HG03060 (cell line): ENCODE measurements around the gene AIG1.
"Not testable (repeated sequence)": the region's sequence is repeated elsewhere in the genome, so short reads cannot be mapped to it uniquely, and the experiment has no call there.

ENCODE experiments used
- ATAC-seq: cut with Tn5 transposase; IDR thresholded peaks from one replicate; pipeline ENCODE4 v1.9.1; 2021; ENCODE audit warnings: low read depth, moderate number of reproducible peaks; ENCODE audit not compliant: unreplicated experiment

The AIG1 gene

DNA sequence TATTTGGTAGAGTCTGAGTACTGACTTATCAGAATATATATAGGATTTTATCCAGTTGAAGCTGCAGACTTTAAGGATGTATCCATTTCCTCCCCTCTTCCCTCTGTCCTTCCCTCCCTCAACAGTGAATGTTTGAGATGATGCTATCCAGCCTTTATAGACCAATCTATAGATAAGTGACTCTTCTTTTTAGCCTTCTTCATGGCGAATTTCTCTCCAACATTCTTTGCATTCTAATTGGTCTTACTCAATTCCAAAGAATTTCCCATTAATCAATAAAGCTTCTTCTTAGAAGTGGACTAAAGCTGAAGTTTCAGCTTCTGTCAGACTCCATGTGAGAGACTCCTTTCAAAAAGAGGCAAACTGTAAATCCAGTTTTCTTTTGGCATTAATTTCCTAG, 99.3 kb downstream of the AIG1 start:
- no peak for ATAC-seq

DNA sequence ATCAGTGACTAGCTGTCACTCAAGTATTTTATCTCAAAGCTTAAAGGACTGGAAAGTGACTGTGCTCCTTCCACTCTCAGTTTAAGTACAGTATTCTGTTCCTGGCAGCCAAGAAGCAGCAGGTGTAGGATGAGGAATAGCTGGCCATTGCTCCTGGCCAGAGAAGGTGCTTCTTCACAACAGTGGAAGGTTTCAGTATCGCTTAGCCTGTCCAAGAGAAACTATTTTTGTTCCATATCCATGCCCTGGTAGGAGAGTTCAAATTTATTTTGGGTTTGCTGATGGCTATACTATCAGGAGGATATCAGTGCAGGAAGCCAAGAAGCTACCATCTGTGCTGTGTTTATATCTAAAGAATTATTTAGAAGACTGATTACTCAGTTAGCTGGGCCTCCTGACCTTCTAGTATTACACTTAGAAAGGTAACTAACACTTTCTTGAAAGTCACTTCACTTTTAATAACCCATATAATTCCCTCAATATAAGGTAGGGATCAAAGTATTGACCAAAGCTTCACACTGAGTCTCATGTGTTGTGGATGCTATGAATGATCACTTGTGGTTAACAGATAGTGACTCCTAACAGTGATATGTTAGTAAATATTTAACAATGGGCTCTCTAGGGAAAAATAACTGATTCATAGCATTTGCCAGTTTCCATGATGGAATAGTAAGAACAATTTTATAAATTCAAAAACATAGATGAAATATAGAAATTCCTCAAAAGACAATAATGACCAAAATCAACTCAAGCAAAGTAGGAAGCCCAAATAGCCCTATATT, 99.9 kb downstream of the AIG1 start:
- no peak for ATAC-seq

DNA sequence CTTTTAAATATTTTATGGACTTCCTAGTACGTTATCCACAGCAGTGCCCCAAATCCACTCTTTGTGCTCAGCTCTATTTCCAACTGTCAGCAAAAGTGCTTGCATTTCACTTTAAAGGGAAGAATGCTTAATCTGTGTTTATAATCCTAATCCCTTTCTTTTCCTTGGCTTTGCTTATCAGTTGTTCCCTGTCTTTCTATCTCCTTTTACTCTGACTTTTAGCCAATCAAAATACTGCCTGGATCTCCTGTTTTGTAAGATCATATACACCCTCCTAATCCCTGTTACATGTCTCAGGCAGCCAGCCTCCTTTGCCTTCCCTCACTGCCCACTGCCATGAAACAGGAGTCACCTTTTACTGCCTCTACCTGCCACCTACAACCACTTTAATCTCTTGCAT, 102.9 kb downstream of the AIG1 start:
- ATAC-seq, result no peak

DNA sequence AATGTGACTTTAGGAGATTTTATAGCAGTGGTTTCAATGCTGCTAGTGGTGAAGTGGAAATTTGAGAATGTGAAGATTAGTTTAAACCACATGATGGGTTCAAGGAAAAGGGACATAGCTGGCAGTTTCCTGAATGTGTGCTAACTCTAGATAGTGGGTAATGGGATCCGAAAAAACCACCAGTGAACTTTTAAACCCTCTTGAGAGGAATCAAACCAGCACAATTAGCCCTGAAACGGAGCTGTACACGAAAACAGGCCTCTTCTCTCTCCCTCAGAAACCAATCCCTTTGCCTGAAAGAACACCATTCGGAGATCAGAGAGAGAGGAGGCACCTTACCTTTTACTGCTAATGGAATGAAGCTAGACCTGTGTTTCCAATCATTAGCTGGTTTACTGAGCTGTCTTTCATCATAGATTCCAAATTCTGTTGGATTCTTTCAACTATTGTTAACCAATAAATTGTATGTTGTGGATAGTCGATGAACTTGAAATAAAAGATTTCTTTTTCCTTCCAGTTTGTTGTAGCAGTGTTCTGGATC, 103.9 kb downstream of the AIG1 start:
- ATAC-seq, result no peak

DNA sequence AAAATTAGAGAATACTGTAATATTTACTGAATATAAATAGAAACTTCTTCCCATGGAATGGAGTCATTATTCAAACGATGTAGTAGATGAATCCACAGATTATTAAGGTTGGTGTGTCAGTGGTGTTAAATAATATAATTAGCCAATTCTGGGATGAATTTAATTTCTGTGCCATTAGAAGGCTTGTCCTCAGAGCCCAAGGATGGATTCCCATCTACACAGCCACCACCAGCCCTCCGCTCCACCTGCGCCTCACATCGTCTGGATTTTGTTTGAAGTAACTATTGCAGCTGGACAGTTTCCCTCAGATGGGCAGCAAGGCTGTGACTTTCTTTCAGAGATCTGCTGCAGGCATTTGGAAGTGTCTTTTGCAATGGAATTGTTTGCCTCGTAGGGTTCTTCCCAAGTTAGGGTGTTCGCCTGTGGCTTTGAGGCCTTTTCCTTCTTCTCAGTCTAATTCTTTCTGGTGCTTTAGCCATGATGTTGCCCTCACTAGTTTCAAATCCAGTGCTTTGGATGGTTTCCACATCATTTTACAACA, 104.7 kb downstream of the AIG1 start:
- ATAC-seq, result no peak

DNA sequence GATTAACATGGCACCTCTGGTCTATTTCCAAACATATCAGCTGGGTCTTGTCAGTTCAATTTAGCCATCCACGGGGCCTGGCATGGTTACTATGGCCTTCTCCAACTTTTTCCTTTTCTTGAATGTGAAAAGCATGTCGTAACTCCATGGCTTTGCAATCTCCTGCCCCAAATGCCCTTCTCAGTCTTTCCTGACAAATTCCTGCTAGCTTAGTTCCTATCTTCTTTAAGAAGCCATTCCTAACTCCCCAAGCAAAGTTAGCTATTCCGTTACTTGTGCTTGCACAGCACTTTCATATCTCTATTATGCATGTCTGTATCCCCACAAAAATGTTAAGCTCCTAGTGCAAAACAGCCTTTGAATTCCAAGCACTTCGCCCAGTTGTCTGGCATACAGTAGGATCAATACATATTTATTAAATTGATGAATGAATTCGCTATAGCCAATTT, 105.6 kb downstream of the AIG1 start:
- no peak for ATAC-seq

DNA sequence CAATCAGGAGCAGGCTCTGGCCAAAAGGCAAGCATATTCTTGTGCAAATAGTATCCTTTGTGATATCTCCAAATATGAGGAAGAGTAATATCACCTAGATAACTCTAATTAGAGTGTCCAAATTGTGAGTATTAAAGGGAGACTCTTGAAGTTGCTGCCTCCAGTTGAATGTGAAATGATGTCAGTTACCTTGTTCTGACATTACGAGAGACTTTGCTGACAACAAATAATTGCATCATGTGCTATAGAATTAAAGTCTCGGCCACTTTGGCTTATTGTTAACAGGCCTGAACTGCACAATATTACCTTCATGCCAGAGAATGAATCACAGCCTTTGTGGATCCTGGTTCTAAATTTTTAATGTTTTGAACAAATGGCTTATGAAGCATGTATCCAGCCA, 106.5 kb downstream of the AIG1 start:
- no peak for ATAC-seq

DNA sequence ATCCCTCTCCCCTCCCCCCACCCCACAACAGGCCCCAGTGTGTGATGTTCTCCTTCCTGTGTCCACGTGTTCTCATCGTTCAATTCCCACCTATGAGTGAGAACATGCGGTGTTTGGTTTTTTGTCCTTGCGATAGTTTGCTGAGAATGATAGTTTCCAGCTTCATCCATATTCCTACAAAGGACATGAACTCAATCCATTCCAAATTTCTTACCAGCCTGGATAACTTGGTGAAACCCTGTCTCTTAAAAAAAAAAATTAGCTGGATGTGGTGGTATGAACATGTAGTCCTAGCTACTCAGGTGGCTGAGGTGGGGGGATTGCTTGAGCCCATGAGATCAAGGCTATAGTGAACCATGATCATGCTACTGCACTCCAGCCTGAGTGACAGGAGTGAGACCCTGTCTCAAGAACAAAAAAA, 107.7 kb downstream of the AIG1 start:
- not testable (repeated sequence) for ATAC-seq

DNA sequence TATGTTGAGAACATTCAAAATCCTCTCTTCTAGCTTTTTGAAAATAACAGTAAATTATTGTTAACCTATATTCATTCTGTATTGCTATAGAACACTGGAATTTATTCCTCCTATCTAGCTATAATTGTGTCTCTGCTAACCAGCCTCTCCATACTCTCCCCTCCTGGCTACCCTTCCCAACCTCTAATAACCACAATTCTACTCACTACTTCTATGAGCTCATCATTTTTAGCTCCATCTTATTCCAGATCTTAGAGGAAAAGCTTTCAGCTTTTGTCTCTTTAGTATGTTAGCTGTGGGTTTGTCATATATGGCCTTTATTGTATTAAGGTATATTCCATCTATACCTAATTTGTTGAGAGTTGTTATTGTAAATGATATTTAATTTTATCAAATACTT, 108.8 kb downstream of the AIG1 start:
- ATAC-seq, result no peak

DNA sequence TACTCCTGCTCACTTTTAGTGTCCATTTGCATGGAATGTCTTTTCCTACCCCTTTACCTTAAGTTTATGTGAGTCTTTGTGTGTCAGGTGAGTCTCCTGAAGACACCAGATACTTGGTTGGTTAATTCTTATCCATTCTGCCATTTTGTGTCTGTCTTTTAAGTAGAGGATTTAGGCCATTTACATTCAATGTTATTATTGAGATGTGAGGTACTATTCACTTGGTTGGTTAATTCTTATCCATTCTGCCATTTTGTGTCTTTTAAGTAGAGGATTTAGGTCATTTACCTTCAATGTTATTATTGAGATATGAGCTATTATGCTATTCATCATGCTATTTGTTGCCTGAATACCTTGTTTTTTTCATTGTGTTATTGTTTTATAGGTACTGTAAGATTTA, 113.8 kb downstream of the AIG1 start:
- no peak for ATAC-seq

DNA sequence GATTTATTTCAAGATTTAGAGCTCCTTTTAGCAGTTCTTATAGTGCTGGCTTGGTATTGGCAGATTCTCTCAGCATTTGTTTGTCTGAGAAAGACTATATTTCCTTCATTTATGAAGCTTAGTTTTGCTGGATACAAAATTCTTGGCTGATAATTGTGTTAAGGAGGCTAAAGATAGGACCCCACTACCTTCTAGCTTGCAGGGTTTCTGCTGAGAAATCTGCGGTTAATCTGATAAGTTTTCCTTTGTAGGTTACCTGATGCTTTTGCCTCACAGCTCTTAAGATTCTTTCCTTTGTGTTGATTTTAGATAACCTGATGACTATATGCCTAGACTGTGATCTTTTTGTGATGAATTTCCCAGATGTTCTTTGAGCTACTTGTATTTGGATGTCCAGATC, 114.3 kb downstream of the AIG1 start:
- ATAC-seq, result no peak

DNA sequence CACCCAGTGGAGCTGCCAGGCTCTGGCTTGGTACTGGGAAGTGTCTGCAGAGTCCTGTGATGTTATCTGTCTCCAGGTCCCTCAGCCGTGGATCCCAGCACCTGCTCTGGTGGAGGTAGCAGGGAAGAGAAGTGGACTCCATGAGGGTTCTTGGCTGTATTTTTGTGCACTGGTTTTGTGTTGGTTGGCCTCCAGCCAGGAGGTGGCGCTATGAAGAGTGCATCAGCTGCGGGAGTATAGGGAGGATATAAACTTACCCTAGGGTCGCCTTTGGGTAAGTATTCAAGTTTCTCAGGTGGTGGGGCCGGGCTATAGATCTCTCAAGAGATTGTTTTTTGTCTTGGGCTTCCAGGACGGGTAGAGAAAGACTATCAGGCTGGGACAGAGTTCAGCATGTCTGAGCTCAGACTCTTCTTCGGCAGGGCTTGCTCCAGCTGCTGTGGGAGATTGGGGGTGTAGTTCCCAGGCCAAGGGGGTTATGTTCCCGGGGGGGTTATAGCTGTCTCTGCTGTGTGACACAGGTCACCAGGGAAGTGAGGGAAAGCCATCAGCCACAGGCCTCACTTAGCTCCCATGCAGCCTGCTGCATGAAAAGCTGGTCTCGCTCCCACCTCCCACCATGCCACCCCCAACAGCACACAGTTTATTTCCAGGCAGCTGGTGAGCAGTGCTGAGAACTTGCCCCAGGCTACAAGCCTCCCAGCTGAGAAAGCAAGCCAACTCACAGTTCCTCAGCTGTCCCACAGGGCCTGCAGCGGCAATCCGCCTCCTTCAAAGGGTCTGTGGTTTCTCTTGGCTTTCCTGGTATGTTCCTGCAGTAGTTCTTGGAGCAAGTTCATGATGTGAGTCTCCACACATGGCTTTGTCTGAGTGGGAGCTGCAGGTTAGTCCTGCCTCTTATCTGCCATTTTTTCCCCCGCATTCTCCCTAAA, 115.7 kb downstream of the AIG1 start:
- no peak for ATAC-seq

DNA sequence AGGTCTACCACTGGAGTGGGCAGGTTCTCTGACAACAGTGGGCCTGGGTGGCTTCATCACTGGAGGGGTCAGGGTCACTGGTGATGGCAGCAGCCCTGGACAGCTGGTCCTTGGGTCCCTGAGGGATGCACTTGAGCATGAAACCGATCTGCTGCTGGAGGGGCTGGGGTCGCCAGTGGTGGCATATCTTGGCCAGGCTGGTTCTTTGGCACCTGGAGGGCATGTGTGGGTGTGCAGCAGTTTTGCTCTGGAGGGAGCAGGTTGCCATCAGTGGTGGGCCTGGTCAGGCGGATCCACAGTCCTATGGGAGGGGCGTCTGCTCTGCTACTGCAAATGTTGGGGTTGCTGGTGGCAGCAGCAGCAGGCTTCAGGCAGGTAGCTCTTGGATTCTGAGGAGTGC, 117.0 kb downstream of the AIG1 start:
- no peak for ATAC-seq

DNA sequence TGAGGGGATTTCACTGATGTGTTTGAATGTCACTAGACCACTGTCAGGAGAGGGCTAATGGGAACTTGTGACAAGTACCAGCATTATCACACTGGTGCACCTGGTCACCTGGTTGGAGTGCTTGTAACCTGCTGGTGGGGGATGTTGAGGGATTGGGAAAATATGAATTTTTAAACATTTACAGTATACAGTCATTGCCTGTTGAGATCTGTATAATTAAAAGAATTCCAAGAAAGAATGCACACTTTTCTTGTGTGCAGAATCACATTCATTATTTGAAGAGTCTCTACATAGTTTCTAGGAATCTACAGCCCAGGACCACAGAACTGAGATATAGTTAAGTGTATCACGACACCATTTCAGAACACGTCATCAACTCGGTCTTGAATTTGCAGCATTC, 118.4 kb downstream of the AIG1 start:
- ATAC-seq, result no peak

DNA sequence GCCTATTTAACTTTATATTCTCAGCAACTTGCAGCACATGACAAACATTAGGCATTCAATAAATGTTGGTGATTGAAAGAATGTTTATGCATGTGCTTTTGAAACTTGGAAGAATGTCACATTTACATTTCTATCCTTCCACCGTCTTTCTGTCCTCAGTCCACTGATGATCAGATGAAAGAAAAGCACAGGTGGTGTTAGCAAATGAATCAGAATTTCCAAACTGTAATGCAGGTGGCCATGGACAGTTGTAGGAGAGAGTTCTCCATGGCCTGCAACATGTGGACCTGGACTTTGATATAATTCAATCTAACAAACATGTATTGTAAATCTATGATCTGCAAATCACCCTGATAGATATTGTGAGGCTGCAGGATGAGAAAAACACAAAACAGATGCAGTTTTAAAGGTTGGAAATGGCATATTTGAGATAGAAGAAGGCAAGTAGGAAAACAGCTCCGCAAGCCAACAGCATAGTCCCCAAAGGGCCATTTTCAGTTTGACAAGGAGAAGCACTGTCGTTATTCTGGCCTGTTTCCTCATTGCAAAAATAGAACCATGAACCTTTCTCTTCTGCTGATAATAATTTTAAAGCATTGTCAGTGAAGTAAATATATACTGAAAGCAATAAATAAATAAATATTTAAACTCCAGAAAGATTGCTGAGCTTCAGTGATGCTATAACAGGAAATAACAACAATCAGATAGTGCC, 119.4 kb downstream of the AIG1 start:
- ATAC-seq, result no peak

DNA sequence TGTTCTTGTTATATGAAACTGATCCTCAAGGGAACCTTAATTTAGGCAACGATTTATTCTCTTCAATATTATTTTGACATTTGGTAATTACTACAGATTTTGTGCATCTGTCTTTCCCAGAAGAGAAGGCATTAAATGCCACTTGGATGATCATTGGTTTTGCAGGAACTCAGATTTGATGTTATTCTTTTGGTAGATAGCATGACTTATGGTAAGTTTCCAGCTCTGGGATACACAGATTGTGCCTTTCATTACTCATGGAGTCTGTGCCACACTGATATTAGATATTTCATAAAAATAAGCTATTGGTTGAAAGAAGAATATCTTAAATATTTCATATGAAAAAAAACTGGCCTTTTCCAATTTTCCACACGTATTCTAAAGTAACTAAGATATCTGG, 120.1 kb downstream of the AIG1 start:
- ATAC-seq, result no peak

DNA sequence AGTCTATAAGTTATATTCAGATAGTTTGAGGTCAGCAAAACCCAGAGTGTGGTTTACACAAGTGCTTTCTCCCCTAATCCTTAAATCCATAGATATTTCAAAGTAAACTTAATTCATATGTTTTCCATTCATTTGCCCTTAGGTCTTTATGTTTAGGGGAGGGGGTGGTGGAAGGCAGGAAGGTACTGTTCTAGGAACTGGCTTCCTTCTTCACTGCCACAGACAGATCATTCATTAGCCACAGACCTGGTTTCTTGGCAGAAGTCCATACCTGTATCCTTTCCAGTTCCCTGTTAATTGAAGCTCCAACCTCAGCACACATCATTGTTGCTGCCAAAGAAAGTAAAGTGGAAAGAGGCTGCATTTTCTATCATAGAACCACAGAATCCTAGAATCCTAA, 123.0 kb downstream of the AIG1 start:
- ATAC-seq, result no peak

DNA sequence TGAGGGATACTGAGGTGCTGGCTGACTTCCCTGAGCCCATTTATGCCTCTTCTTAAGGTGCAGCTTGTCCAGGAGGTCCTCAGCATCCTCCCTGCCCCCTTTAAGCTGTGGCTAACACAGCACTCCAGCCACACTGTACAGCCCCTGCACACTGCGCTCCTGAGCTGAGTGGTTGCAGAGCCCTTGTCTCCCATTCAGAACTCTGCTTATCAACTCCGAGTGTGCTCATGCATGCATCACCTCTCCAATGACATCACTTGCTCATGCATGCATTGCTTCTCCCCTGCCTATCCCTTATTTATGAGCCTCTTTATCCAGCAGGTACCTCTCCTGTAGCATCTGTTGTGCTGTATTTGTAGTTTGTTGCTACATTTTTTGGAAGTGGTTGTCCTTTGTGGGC, 124.6 kb downstream of the AIG1 start:
- ATAC-seq, result no peak

DNA sequence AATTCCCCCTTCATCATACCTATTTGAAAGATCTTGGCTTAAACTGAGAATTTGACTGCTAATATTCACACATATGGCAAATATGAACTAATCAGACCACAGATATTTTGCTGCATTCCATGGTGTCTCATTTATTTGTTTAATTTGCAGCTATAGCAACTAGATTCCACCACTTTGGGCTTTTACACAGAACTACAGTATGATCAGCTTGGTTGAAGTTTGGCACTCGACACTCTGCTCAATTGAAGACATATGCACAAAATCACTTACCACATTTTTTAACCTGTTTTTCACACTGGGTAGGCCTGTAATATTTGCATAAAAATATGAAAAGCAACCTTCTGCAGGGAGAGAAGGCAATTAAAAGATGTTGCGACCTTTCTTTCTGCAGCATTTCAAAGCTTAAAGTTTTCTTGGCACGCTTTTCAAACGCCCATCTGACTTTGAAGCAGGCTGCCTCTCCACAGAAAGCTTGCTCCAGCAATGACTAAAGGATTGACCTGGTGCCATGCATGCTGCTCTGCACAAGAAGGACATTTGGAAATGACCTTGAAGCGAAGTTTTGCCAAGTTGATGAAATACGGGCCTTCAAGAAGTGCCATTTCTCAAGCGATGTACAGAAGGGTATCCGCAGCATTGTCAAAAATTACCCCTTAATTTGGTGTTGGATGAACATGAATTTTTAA, 126.7 kb downstream of the AIG1 start:
- ATAC-seq, result no peak

DNA sequence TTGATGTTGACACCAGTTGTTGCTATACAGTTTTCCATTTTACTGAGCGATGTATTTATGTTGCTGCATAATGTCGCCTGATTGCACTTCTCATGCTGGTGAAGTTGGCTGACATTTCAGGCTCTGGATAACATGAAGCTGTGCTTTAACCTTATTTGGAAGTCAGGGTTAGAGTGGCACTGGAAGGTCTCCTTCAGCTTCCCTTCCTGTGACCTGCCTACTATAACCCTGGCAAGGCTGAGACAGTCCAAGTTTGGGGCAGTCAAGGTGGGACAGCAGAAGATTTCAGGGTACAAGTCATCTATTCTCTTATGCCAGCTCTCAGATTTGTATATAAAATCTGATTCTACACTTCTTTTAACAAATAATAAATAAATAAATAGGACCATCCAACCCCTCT, 127.6 kb downstream of the AIG1 start:
- ATAC-seq, result no peak
